Measurements from ENCODE around the gene EIF3F. TPM values are rescaled to one million over a fixed set of nuclear protein-coding genes. Genes with fewer than 3 reads are reported as not detected.

The EIF3F gene
- total RNA-seq, 4 donors from 2014 or later, result 132 to 345 (median 190) TPM

- H3K4me1 ChIP-seq, result no peaks in the 10 kb centered on the region
- H3K27me3 ChIP-seq, result no peaks in the 10 kb centered on the region
- DNase-seq, result no peak
- H3K27ac ChIP-seq, result no peak overlapping the region
- H3K4me3 ChIP-seq, result no peak overlapping the region
- TF ChIP-seq CTCF (IDR thresholded peaks at IDR 0.05) (no peak), POLR2A (IDR thresholded peaks at IDR 0.05) (no peak)
- H3K9me3 ChIP-seq, result no peaks in the 10 kb centered on the region
- H3K36me3 ChIP-seq, result no peaks in the 10 kb centered on the region
Observed at GRCh38 chr11:8011981-8012444, 24.9 kb downstream of the EIF3F start.

- Histone ChIP-seq H3K4me1 (peaks cover 0 to 10% (median 1%) of the 10 kb centered on the region in 4 donors), H3K9me3 (no peaks in the 10 kb centered on the region), H3K27ac (no peak overlapping the region), H3K27me3 (peaks cover 0 to 5% of the 10 kb centered on the region in 2 donors), H3K4me3 (no peak overlapping the region), H3K36me3 (no peaks in the 10 kb centered on the region)
- DNase-seq, result no peak
- no peak for TF ChIP-seq CTCF (IDR thresholded peaks at IDR 0.05)
- TF ChIP-seq POLR2A (IDR thresholded peaks at IDR 0.05), result no peak
Observed at GRCh38 chr11:8013833-8014232, 26.7 kb downstream of the EIF3F start.

GRCh38 chr11:8015753-8016239 lies 28.7 kb downstream of the EIF3F start:
- no peak for DNase-seq
- no peak overlapping the region for H3K27ac ChIP-seq
- H3K36me3 ChIP-seq, result no peaks in the 10 kb centered on the region
- no peak overlapping the region for H3K4me3 ChIP-seq
- no peak for TF ChIP-seq POLR2A (IDR thresholded peaks at IDR 0.05)
- no peak for TF ChIP-seq CTCF (IDR thresholded peaks at IDR 0.05)
- H3K27me3 ChIP-seq, result peaks cover 0 to 9% of the 10 kb centered on the region in 2 donors
- peaks cover 0 to 22% (median 6%) of the 10 kb centered on the region in 4 donors for H3K4me1 ChIP-seq
- no peaks in the 10 kb centered on the region for H3K9me3 ChIP-seq

- Histone ChIP-seq H3K27me3 (peaks cover 0 to 9% of the 10 kb centered on the region in 2 donors), H3K9me3 (no peaks in the 10 kb centered on the region), H3K36me3 (no peaks in the 10 kb centered on the region), H3K27ac (no peak overlapping the region), H3K4me1 (peaks cover 0 to 22% (median 6%) of the 10 kb centered on the region in 4 donors), H3K4me3 (no peak overlapping the region)
- peak in 1 of 3 donors; percentile 18 for DNase-seq
- TF ChIP-seq CTCF (IDR thresholded peaks at IDR 0.05), result no peak
- TF ChIP-seq POLR2A (IDR thresholded peaks at IDR 0.05), result no peak
Observed at GRCh38 chr11:8016440-8016839, 29.3 kb downstream of the EIF3F start.

GRCh38 chr11:8017071-8017470 lies 29.9 kb downstream of the EIF3F start:
- Histone ChIP-seq H3K4me1 (peaks cover 0 to 22% (median 6%) of the 10 kb centered on the region in 4 donors), H3K36me3 (no peaks in the 10 kb centered on the region), H3K27ac (no peak overlapping the region), H3K9me3 (no peaks in the 10 kb centered on the region), H3K4me3 (no peak overlapping the region), H3K27me3 (peaks cover 0 to 9% of the 10 kb centered on the region in 2 donors)
- no peak for TF ChIP-seq CTCF (IDR thresholded peaks at IDR 0.05)
- no peak for TF ChIP-seq POLR2A (IDR thresholded peaks at IDR 0.05)
- peak in 1 of 3 donors; percentile 23 for DNase-seq

Measured in Peyer's patch (tissue), 4 donors.